22Rv1 (cell line): ENCODE measurements around the gene RAP1B.

Experiments used
- CTCF ChIP-seq: fragments of 450-650 bp; IDR thresholded peaks from 2 replicates; pipeline ENCODE4 v1.5.1; 2017; ENCODE audit warnings: mild to moderate bottlenecking
- ZFX ChIP-seq: fragments of 450-650 bp; IDR thresholded peaks from 2 replicates; pipeline ENCODE4 v1.6.1; 2017; ENCODE audit warnings: antibody characterized with exemption, borderline replicate concordance

GRCh38 chr12:68568922-68569569 is 41.7 kb upstream of the RAP1B start:
- no peak for TF ChIP-seq CTCF
- TF ChIP-seq ZFX: no peak
